Stimulated activated CD4-positive, alpha-beta T cell treated with anti-CD3 and anti-CD28 coated beads, Interleukin-1b, Interleukin-23, amount 100 ng/mL, for 1 hour (primary cell): Measurements from ENCODE around the gene VWF.
"Not testable (repeated sequence)": the region's sequence is repeated elsewhere in the genome, so short reads cannot be mapped to it uniquely, and the experiment has no call there.

Experiments used
- DNase-seq, 2 donors: peaks; one replicate each; pipeline ENCODE4 v3.0.0-alpha.2; 2020; ENCODE audit warnings: low read depth in 2 of 2

The VWF gene

GRCh38 chr12:6104027-6104426 is 20.4 kb downstream of the VWF start:
- no peak for DNase-seq

GRCh38 chr12:6102021-6102420 is 22.4 kb downstream of the VWF start:
- not testable (repeated sequence) for DNase-seq

GRCh38 chr12:6099316-6099715 is 25.2 kb downstream of the VWF start:
- no peak for DNase-seq

- DNase-seq, result no peak
Measured at GRCh38 chr12:6097411-6097810, 27.1 kb downstream of the VWF start.

- DNase-seq, result no peak
Measured at GRCh38 chr12:6096527-6096926, 27.9 kb downstream of the VWF start.

GRCh38 chr12:6095269-6095668 is 29.2 kb downstream of the VWF start:
- DNase-seq, result no peak

DNA sequence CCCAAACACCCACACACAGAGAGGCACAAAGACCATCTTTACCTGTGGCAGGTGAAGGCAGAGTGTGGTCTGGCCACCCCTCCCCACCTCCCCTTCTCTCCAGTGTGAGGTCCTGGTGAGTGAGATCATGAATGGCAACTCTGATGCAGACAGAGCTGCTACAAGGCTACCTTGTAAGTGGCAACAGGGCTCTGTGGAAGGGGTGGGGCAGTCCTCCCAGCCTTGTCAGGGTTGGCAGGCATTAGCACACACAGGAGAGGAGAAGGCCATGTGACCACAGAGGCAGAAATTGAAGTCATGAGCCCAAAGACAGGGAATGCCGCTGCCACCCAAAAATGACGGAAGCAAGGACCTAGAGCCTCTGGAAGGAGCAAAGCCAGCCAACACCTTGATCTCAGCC is 30.7 kb downstream of the VWF start:
- no peak for DNase-seq

DNA sequence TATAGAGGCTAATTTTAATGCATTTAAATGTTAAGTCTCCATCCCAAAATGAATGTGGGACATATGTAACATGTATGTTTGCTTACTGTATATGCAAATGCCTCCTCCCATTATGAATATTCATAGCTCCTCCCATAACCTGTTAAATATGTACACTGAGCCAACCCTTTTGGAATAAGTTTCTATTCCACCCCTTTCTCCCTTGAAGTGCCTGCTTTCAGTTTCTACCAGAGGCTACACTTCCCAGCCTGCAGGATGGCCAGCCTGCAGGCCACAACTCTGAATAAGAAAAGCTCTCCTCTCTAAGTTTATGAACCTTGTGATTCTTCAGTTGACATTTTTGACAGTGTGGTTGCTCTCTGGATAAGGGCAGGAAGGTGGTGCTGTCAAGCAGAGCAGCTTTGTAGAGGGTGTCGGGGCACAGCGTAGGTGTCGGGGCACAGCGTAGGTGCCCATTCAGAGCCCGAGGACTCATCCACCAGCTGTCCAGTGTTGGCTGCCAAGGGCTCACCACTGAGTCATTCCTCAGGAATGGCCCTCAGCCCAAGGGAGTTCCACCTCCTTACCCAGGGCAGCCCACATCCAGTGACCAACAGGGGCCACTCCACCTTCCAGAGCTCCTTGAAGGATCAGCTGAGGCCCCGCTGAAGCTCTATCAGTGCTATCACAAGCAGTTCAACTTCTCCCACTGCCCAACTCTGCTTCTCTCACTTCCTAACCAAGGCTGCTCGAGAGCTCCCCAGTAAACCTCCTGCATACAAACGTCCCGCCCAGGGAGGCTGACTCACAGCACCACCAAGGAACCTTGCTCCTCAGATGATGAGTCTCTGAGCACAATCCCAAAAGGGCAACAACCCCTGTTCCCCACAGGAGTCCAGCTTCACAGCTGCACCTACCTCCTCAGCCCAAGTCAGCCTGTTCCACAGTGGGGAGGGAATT is 31.4 kb downstream of the VWF start:
- no peak for DNase-seq

DNA sequence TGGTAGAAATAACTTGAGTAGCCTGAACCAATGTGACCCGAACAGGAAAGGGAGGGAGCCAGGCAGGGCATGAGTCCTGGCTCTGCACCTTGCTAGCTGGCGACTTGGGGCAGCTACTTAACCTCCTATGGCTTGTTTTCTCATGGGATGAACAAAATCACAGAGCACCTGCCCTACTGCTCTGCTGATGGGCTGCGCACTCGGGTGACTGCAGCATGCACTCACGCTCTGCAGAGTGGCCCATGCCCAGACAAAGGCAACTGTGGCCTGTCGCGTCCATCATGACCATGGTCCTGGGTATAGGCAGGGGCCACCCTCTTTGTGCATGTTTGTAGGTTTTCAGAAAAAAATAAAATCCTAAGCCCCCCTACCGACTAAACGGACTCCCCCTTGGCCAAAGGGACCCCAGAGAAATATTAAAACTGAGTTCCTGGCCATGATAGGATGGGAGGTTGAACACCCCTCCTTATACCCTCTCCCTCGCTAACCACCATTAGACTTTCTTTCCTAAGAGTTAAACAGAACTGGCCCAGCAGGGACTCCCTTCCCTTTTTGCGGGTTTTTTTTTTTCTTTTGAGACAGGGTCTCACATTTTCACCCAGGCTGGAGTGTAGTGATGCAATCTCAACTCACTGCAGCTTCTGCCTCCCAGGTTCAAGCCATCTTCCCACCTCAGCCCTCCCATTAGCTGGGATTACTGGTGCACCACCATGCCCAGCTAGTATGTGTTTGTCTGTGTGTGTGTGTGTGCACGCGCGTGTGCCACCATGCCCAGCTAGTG is 32.5 kb downstream of the VWF start:
- no peak for DNase-seq

DNA sequence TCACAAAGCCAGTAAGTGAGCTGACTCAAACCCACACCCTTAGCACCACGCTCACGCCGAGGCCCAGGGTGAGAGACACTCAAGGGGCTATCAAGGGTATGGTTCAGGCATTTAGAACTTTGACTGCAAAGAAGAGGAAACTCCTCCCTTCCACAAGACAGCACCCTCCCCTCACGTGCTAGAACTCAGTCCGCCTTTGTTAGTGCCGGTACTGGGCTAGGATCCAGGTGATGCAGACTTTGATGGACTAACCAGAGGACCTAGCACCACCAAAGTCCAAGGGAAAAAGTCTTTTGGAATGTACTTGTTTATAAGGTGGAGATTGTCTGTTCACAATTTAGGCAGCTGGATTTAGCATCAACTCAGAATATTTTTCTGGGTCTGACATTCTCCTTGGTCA is 33.7 kb downstream of the VWF start:
- no peak for DNase-seq

GRCh38 chr12:6088921-6089747 is 35.3 kb downstream of the VWF start:
- no peak for DNase-seq

DNA sequence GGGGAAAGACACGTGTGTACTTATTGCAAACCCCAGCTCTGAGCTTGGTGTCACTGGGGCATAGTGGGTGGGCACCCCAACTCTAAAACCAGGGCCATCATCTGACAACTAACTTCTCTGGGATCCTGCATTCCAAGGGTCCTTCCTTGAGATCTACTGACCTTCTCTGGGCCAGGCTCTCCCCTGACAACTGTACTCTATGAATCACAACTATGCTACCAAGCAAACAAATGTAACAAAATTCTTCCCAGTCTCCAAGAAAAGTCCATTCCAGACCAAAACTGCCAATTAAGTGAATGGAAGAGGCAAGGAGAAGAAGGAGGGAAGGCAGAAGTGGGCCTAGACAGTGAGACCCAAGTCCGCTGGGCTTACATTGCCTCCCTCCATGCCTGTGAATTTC is 38.2 kb downstream of the VWF start:
- no peak for DNase-seq

DNA sequence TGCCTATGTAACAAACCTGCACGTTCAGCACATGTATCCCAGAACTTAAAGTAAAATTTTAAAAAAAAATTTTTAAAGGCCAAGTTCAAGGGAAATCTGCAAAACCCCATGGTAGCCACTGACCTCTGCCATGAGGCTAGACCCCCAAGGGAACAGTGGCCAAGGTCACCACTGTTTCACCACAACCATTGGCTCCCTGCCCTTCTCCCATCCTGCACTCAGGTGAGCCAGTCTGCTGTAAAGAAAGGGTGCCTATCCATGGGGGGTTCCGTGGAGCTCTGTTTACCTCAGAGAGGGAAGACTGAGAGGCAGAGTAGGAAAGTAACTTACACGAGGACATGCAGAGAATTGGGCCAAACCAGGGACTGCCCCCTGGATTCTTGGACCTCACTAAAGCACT is 38.6 kb downstream of the VWF start:
- no peak for DNase-seq

GRCh38 chr12:6084969-6085450 is 39.5 kb downstream of the VWF start:
- no peak for DNase-seq

DNA sequence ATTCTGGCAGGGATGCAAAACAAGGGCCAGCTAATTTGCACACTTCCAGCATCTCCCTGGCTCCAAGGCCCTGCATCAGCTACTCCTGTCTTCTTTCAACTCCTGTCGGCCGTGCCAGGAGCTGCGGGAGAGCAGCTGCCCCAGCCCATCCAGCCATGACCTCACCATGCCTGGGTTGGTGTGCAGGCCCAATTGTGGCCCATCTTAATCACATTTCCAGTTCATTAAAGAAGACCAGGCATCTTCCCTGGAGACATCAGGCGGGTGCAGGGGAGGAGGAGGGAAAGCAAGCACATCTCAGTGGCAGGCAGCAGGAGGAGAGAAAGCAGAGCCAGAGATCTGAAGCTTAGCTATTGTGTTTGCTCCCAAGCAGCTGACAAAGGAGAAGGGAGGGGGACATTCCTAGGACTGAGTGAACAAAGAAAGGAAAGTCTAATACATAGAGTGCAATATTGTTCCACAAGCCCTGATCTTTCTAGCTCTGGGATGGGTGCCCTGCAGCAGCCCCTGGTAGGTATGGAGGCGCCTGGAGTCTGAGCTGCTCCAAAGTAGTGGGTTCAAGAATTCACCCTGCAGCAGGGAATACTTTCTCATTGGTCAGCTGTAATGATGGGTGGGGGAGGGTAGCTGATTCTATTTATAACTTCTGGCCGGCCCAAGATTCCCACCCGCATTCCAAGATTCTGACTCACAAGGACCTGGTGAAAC is 40.1 kb downstream of the VWF start:
- DNase-seq, result no peak

DNA sequence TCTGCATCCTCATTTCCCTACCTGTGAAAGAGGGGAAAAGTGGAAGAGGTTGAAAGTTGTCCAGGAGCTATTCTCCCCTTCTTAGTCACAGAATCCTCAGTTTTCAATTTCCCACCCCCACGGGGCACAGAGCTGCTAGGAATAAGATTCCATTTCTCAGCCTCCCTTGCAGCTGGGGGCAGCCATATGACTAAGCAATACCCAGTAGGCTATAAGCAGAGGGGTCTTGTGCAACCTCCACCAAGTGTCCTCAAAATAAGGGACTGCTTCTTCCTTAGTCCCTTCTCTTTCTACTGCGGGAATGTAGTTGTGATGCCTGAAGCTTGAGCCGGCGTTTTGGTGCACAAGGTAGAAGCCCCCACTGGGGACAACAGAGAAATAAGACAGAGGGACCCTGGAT is 40.9 kb downstream of the VWF start:
- DNase-seq, result no peak

DNA sequence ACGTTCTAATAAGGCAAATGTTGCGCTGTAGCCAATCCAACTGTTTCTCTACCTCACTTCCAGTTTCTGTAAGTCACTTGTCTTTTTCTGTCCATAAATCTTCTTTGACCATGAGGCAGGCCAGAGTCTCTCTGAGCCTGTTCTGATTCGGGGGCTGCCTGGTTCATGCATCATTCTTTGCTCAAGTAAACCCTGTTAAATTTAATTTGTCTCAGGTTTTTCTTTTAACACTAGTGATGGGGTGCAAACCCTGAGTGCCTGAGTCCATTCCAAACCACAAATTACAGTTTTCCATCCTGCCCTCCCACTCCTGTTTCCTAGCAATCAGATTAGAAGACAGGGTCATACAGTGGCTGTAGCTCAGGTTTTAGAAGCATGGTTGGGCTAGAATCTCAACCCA is 41.9 kb downstream of the VWF start:
- no peak for DNase-seq

GRCh38 chr12:6080149-6081045 is 44.1 kb downstream of the VWF start:
- DNase-seq, result no peak

DNA sequence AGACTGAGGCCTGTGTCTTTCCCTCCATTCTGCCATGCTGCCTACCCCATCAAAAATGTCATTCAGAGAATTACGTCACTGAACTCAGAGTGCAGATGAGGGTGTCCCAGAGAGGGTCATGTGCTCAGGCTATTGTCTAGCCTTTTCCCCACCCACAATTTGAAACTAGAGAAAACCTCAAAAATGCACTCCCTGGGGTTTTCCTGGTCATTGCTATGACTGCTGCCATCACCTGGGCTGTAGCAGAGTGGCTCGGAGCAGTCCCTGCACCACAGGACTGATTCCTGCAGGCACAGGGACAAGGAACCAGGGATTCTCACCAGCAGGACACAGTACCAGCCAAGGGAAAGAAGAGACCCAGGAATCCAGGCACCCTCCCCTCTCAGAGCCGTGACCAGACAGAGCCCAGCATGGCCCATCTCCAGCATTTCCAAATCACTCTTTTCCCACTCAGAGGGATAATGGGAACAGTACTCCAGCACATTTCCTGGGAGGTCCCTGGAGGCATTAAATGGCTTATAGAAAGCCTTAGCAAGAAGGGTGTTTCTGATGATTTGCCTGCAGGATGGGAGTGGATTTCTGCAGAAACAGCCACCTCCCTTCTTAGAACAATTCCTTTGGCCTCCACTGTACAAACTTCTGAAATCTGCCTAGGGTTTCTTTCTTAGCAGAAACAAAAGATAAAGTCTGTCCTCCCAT is 45.9 kb downstream of the VWF start:
- no peak for DNase-seq

GRCh38 chr12:6077692-6078083 is 46.8 kb downstream of the VWF start:
- no peak for DNase-seq
